AG10803 (cell line): ENCODE data around the gene TLCD3B.

Experiments
- DNase-seq: peaks from one replicate; pipeline ENCODE4 v3.0.0; 2010; ENCODE audit warnings: low read depth
- H3K4me3 ChIP-seq: 2 replicates; pipeline ENCODE4 v1.5.1; 2011; ENCODE audit warnings: mild to moderate bottlenecking, low read length, control low read depth
- TF ChIP-seq, protein P1 (sequence below): conservative IDR thresholded peaks from 2 replicates; pipeline ENCODE4 v1.5.1; 2011; ENCODE audit warnings: mild to moderate bottlenecking, low read length, control low read depth, inconsistent platforms

TLCD3B gene

DNA sequence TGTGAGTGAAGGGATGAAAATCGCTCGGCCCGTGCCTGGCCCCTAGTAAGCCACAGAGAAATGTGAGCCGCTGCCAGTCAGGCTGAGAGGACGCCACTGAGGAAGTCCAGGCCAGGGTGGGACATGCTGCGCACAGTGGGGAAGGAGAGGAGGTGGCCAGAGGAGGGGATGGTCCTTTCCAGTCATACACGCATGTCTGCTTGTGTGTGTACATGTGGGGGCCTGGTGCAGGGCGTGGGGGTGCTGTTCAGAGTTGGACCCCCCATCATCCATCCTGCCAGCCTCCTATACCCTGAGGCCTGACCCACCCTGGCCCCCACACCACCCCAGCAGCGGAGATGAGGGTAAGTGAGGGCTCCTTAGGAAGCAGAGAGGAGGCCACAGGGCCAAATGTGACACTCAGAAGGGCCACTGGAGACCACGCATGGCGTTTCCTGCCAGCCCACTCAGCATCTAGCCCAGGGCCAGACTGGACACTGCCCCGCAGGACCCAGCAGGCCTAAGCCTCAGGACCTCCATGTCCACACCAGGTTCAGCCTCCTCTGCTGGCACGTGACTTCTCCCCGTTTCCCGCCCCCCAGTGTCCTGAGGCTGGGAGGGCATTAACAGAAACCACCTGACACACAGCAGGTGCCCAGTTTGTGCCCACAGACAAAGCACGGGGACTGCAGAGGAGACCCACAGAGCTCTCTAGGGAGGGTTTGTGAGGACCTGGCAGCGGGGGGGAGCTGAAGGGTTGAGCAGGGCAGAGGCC is 27.2 kb downstream of the TLCD3B start:
- TF ChIP-seq, protein P1, sequence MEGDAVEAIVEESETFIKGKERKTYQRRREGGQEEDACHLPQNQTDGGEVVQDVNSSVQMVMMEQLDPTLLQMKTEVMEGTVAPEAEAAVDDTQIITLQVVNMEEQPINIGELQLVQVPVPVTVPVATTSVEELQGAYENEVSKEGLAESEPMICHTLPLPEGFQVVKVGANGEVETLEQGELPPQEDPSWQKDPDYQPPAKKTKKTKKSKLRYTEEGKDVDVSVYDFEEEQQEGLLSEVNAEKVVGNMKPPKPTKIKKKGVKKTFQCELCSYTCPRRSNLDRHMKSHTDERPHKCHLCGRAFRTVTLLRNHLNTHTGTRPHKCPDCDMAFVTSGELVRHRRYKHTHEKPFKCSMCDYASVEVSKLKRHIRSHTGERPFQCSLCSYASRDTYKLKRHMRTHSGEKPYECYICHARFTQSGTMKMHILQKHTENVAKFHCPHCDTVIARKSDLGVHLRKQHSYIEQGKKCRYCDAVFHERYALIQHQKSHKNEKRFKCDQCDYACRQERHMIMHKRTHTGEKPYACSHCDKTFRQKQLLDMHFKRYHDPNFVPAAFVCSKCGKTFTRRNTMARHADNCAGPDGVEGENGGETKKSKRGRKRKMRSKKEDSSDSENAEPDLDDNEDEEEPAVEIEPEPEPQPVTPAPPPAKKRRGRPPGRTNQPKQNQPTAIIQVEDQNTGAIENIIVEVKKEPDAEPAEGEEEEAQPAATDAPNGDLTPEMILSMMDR, result no peak
- DNase-seq, result no peak
- no peak overlapping the region for H3K4me3 ChIP-seq

GRCh38 chr16:30002614-30003346 is 28.3 kb downstream of the TLCD3B start:
- DNase-seq, result no peak
- TF ChIP-seq, protein P1, result no peak
- H3K4me3 ChIP-seq, result no peak overlapping the region

- TF ChIP-seq, protein P1, result no peak
These were observed 30.1 kb downstream of the TLCD3B start for GRCh38 chr16:30000735-30001631.

GRCh38 chr16:29999605-30000004 is 31.5 kb downstream of the TLCD3B start:
- TF ChIP-seq, protein P1, result no peak
- no peak overlapping the region for H3K4me3 ChIP-seq
- no peak for DNase-seq

More at GRCh38 chr16:30000735-30001631, 30.1 kb downstream of the TLCD3B start:
- no peak overlapping the region for H3K4me3 ChIP-seq
- no peak for DNase-seq

DNA sequence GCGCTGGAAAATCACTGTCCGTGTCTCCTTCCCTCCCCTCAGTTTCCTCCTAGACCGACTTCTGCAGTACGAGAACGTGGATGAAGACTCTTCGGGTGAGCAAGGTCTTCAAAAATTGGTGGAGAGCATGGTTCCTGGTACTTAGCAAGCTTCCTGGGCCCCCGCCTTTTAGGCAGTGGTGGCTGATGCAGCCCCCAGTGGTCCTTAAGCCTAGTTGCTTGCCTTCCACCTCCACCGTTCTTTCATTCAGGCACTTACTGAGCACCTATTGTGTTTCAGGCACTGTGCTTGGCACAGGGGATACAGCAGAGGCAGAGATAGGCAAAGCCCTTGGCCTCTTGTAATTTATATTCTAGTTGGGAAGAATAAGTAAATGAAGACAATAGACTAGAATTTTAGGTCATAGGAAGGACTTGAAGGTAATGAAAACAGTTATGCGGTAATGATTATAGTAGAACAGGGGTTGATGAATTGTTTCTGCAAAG is 34.3 kb downstream of the TLCD3B start:
- peak overlapping the region; percentile 89 for H3K4me3 ChIP-seq
- no peak for DNase-seq
- TF ChIP-seq, protein P1, result no peak

GRCh38 chr16:29995911-29996765 is 34.9 kb downstream of the TLCD3B start, which contains the start of gene INO80E:
INO80E (plus strand) TSS chr16:29996241; CDS start chr16:29996311, 70 bp downstream.
- TF ChIP-seq, protein P1, result no peak
- DNase-seq, result peak; percentile 93
- peak within 1 kb of the TSS; percentile 89 for H3K4me3 ChIP-seq
